ENCODE data around the gene RGS3.

DNA sequence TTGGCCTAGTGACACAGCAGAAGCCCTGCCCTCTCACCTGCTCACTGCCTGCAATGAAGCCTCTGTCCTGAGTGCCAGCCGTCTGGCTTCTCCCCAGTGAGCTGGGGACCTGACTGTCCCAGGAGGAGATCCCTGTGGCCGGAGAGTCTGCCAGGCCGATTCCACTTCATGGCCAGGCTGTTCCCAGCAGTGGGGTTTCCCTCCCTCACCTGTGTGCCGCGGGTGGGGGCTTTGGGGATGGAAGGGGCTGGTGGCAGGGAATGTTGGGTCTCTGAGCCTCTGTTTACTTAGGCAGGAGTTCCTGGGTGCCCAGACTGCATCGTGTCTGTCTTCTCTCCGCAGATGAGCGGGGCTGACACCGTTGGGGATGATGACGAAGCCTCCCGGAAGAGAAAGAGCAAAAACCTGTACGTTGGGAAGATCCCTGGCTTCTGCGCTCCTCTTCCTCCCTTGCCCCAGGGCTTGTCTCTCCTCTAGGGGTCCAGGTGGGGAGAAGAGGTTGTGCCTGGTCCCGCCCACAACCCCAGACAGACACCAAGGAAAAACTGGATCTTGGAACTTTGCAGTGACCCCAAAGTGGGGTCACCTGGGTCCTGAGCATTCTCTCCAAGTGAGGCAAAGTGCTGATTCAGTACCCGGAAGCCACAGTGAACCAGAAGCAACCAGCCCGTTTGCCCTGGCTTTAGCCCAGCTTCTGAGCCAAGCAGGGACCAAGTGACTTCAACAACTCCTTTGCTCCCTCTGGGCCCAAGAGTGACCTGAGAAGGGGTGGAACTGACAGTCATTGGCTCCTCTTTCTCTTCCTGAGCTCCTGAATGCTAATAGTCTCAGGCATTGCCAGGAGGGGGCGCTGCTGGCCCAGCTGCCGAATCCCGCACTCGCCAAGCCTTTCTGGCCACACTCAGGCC is 127.7 kb downstream of the RGS3 start:
- TF ChIP-seq, protein P1, sequence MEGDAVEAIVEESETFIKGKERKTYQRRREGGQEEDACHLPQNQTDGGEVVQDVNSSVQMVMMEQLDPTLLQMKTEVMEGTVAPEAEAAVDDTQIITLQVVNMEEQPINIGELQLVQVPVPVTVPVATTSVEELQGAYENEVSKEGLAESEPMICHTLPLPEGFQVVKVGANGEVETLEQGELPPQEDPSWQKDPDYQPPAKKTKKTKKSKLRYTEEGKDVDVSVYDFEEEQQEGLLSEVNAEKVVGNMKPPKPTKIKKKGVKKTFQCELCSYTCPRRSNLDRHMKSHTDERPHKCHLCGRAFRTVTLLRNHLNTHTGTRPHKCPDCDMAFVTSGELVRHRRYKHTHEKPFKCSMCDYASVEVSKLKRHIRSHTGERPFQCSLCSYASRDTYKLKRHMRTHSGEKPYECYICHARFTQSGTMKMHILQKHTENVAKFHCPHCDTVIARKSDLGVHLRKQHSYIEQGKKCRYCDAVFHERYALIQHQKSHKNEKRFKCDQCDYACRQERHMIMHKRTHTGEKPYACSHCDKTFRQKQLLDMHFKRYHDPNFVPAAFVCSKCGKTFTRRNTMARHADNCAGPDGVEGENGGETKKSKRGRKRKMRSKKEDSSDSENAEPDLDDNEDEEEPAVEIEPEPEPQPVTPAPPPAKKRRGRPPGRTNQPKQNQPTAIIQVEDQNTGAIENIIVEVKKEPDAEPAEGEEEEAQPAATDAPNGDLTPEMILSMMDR (conservative IDR thresholded peaks at IDR 0.05; ENCODE audit: low read length), result peak; percentile 98
- TF ChIP-seq EZH2phosphoT487 (IDR thresholded peaks at IDR 0.05; ENCODE audit: borderline replicate concordance, low read depth, low read length), result no peak
